GM12801 (cell line): ENCODE measurements around the gene ACYP2.

Experiments used
- TF ChIP-seq, protein P1 (sequence below): IDR thresholded peaks from one replicate; pipeline ENCODE4 v1.5.1; 2011; ENCODE audit warnings: control low read depth; ENCODE audit not compliant: insufficient read length; ENCODE audit errors: extremely low read depth

Gene ACYP2

DNA sequence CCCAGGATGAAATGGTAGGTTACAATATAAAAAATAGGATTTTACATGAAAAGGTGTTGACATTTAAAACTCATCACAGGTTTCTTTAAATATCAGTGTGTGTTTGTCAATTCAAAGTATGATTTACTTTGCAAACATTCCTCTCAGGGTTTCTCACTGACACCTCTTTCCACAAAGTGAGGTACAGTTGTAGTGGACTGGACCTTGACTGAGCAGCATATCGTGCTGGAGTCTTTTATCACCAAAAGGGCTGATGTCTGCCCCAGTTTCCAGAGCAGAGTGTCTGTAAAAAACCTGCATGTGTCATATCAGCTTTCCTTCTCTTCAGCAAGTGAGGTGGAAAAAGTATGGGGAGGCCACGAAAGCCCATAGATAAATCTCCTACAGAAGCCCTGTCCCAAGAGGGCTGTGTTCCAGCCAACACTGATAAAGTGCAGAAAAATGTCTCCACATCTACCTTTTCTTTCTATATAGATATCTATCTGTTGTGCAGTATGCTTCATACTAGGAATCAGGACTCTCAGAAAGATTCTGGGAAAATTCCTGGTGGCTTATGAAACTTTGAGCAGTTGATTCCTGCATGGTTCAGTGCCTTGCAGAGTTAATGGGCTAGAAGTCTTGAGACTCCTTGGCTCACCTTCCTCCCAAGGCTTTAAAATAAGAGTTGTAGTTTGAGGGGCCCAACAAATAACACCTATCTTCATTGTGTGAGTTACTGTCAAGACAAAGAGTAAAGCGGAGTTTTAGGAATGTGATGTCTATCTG, 6.9 kb downstream of the ACYP2 start:
- TF ChIP-seq, protein P1, sequence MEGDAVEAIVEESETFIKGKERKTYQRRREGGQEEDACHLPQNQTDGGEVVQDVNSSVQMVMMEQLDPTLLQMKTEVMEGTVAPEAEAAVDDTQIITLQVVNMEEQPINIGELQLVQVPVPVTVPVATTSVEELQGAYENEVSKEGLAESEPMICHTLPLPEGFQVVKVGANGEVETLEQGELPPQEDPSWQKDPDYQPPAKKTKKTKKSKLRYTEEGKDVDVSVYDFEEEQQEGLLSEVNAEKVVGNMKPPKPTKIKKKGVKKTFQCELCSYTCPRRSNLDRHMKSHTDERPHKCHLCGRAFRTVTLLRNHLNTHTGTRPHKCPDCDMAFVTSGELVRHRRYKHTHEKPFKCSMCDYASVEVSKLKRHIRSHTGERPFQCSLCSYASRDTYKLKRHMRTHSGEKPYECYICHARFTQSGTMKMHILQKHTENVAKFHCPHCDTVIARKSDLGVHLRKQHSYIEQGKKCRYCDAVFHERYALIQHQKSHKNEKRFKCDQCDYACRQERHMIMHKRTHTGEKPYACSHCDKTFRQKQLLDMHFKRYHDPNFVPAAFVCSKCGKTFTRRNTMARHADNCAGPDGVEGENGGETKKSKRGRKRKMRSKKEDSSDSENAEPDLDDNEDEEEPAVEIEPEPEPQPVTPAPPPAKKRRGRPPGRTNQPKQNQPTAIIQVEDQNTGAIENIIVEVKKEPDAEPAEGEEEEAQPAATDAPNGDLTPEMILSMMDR, result no peak

DNA sequence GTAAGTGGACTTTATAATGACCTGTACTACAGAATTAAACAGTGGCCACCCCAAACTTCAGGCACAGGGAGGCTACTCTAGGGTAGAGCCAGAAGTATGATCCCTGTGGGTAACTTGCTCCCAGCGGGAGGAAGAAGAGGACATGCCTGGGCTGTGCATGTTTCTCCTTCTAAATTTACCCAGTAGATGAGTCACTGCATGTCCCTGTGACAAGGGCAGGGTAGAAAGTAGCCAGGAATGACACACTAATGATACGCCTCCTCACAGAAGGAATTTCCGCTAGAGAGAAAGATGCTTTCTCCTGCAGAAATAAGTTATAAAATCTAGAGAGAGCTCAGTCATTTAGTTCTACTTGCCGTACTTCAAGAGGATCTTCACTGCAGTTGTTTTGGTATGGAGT, 7.5 kb downstream of the ACYP2 start:
- TF ChIP-seq, protein P1, result no peak

DNA sequence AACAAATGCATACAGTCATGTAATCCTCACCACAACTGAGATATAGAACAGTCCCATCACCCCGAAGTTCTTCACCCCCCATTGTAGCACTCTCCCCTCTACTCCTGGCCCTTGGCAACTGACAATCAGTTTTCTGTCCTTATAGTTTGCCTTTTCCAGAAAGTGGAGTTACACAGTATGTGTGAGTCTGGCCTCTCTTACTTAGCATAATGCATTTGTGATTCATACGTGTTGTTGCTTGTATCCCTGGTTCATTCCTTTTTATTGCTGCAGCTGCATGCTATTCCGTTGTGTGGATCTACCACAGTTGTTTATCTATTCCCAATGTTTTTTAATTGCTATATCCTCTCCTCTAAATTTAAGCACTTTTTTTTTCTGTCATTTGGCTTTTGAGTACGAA, 17.6 kb downstream of the ACYP2 start:
- TF ChIP-seq, protein P1, result no peak

DNA sequence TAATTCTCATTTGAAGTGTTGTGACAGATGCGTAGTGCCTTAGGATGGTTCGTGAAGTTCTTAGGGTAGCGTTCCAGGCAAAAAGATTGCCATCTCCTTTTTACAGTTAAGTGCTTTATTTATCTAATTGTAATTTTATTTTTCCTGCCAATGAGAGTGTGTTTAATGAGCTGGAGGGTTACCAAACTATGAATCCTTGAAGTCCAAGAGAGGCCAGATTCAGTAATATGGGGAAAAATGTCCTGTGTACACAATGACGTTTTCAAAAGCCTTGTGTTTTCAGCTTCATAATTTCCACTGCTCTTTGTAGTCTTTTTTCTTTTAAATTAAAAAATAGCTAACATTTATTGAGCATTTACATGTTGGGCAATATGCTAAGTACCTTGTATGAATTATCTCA, 23.8 kb downstream of the ACYP2 start:
- TF ChIP-seq, protein P1, result no peak

DNA sequence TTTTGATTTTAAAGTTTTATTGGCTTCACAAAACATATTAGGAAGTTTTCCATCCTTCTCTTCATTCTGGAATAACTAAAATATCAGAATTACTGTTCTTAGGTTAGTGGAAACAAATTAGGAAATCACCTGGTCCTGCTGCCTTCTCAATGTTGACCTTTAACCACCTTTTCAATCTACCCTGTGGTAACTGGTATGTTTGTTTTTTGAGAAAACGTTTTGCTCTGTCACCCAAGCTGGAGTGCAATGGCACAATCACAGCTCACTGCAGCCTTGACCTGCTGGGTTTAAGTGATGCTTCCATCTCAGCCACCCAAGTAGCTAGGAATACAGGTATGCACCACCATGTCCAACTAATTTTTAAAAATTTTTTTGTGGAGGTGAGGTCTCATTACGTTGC, 28.4 kb downstream of the ACYP2 start:
- TF ChIP-seq, protein P1, result no peak

DNA sequence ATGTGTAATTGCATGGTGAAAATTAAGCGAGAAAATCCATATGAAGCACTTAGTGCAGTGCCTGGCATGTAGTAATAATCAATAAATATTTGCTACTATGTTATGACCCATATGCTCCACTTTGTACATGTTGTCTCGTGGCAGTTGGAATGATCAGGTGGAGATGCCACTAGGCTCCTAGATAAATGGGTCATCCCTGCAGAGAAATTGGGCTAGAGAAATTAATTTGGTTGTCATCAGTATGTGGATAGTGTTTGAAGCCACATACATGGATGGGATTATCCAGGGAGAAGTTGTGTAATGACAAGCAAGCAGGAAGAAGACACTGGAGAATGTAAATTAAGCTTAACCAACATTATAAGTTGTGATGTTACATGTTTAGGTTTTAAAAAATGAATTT, 33.0 kb downstream of the ACYP2 start:
- TF ChIP-seq, protein P1, result no peak

DNA sequence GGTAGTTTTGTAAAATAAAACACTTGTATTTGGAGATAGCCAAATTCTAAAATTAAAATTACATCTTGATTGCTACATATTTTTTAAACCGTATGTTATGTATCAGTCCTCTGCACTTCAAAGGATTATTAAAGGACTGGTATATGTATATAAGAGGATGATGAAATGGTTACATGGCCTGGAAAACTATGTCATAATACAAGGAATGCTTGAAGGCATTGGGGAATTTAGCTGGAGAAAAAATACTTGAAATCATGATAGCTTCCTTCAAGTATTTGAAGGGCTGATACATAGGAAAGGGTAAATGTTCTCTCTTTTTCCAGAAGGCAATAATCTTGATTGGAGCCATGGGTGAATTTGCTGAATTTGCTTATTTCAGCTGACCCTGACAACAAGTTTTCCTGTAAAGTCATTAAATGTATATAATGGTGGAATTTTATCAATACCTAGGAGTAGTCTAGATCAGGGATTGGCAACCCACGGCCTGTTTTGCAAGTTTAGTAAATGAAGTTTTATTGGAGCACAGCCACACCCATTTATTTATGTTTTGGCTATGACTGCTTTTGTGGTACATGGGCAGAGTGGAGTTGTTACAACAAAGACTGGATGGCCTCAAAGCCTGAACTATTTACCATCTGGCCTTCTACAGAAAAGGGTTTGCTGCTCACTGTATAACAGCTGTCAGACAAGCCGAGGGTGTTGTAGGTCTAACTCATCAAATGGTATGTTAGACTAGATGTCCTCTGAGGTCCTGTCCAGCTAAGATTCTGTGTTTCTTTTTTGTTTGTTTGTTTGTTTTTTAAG, 34.4 kb downstream of the ACYP2 start:
- TF ChIP-seq, protein P1, result no peak
